H1 (cell line): ENCODE results near the gene INSYN1. TPM values are rescaled to one million over a fixed set of nuclear protein-coding genes. Genes with fewer than 3 reads are reported as not detected.
A peak's percentile ranks its signal among the peaks of the same experiment; 100 is the strongest.
"Not testable (repeated sequence)": the region's sequence is repeated elsewhere in the genome, so short reads cannot be mapped to it uniquely, and the experiment has no call there.

ENCODE experiments used
- CTCF ChIA-PET: fragments of 300-600 bp; sonication (Branson Sonifier 250); formaldehyde crosslinking; loops from one replicate; lab custom pipeline; 2021; ENCODE audit not compliant: partially characterized antibody; lab: Charles Lee
- POLR2A ChIA-PET: fragments of 300-600 bp; sonication (Branson Sonifier 250); formaldehyde crosslinking; loops from one replicate; lab custom pipeline; 2021; ENCODE audit warnings: inconsistent platforms; ENCODE audit not compliant: partially characterized antibody; lab: Charles Lee
- DNase-seq, 2 experiments: peaks; one replicate each; pipeline versions ENCODE4 v3.0.0 to v3.0.0-alpha.2; 2010 to 2022; ENCODE audit warnings: low spot score in 2 of 2, low read depth in 1 of 2, mixed read lengths in 1 of 2
- FAIRE-seq: peaks from 2 replicates; lab custom pipeline; 2011; peaks lifted over from hg19 to GRCh38; lab: Jason Lieb, UNC
- H2AFZ ChIP-seq: 2 replicates; pipeline ENCODE4 v1.8.1; 2012; ENCODE audit warnings: low read length, inconsistent platforms
- H2AK5ac ChIP-seq: 2 replicates; pipeline ENCODE4 v1.6.1; 2013; ENCODE audit warnings: low read depth, low read length
- H2BK120ac ChIP-seq: replicated peaks from 2 replicates; pipeline ENCODE3; 2013; ENCODE audit warnings: low read depth, low read length, inconsistent platforms
- H2BK12ac ChIP-seq: 2 replicates; pipeline ENCODE4 v1.6.1; 2013; ENCODE audit warnings: low read depth, low read length
- H2BK15ac ChIP-seq: 2 replicates; pipeline ENCODE4 v1.6.1; 2013; ENCODE audit warnings: low read length
- H2BK20ac ChIP-seq: 2 replicates; pipeline ENCODE4 v1.6.1; 2013; ENCODE audit warnings: low read length
- H2BK5ac ChIP-seq: 2 replicates; pipeline ENCODE4 v1.6.1; 2013; ENCODE audit warnings: low read depth, low read length
- H3K14ac ChIP-seq: 2 replicates; pipeline ENCODE4 v1.6.1; 2013; ENCODE audit warnings: inconsistent platforms; ENCODE audit not compliant: insufficient read length
- H3K18ac ChIP-seq: 2 replicates; pipeline ENCODE4 v1.6.1; 2013; ENCODE audit warnings: low read length; ENCODE audit errors: extremely low read depth
- H3K23ac ChIP-seq: 2 replicates; pipeline ENCODE4 v1.6.1; 2013; ENCODE audit warnings: inconsistent platforms; ENCODE audit not compliant: insufficient read length
- H3K23me2 ChIP-seq: 2 replicates; pipeline ENCODE4 v1.6.1; 2013; ENCODE audit warnings: low read depth, low read length
- H3K27ac ChIP-seq: 2 replicates; pipeline ENCODE4 v1.6.1; 2011; ENCODE audit warnings: low read depth, low read length, inconsistent platforms
- H3K27me3 ChIP-seq, 4 experiments: replicated peaks in 1 of 4; 1 replicate in 1 of 4; 2 replicates in 3 of 4; pipeline versions ENCODE4 v1.6.1 to v1.8.1; 2011 to 2013; ENCODE audit warnings: low read length in 3 of 4, mild to moderate bottlenecking in 3 of 4, inconsistent platforms in 2 of 4, mixed read lengths in 2 of 4, moderate library complexity in 1 of 4; ENCODE audit not compliant: control insufficient read depth in 3 of 4, insufficient read depth in 3 of 4; ENCODE audit errors: extremely low read depth in 1 of 4
- H3K36me3 ChIP-seq, 4 experiments: 2 replicates each; pipeline versions ENCODE4 v1.6.1 to v1.8.1; 2011 to 2013; ENCODE audit warnings: mild to moderate bottlenecking in 4 of 4, low read length in 3 of 4, moderate library complexity in 2 of 4, control low read depth in 1 of 4, inconsistent platforms in 1 of 4; ENCODE audit not compliant: insufficient read depth in 4 of 4, control insufficient read depth in 2 of 4
- H3K4ac ChIP-seq: replicated peaks from 2 replicates; pipeline ENCODE3; 2013; ENCODE audit warnings: low read length, low read depth, mixed read lengths, inconsistent platforms; ENCODE audit not compliant: insufficient read length
- H3K4me1 ChIP-seq, 4 experiments: replicated peaks in 1 of 4; 1 replicate in 1 of 4; 2 replicates in 3 of 4; pipeline versions ENCODE4 v1.6.1 to v1.8.1; 2011 to 2013; ENCODE audit warnings: low read length in 3 of 4, inconsistent platforms in 2 of 4, mixed read lengths in 1 of 4; ENCODE audit not compliant: insufficient read depth in 4 of 4, control insufficient read depth in 3 of 4
- H3K4me2 ChIP-seq, 2 experiments: 2 replicates each; pipeline versions ENCODE4 v1.6.1 to v1.8.1; 2011 to 2013; ENCODE audit warnings: low read depth in 2 of 2, low read length in 2 of 2, control low read depth in 1 of 2, inconsistent platforms in 1 of 2, mild to moderate bottlenecking in 1 of 2; ENCODE audit not compliant: insufficient read depth in 1 of 2
- H3K4me3 ChIP-seq, 4 experiments: fragments of 200-600, 300-600 bp in 1 of 4; sonication (generic), shearing (Covaris generic), sonication (Bioruptor Twin) in 1 of 4; 2 replicates each; pipeline versions ENCODE4 v1.5.1 to v1.8.1; 2011 to 2016; ENCODE audit warnings: low read length in 4 of 4, low read depth in 3 of 4, control low read depth in 2 of 4, inconsistent platforms in 2 of 4, mild to moderate bottlenecking in 2 of 4, mixed read lengths in 1 of 4, moderate library complexity in 1 of 4; ENCODE audit not compliant: insufficient read depth in 2 of 4; ENCODE audit errors: extremely low read depth in 1 of 4
- H3K56ac ChIP-seq: replicated peaks from 2 replicates; pipeline ENCODE3; 2013; ENCODE audit warnings: low read depth, mild to moderate bottlenecking, mixed read lengths, low read length, inconsistent platforms; ENCODE audit not compliant: insufficient read length
- H3K79me1 ChIP-seq: 2 replicates; pipeline ENCODE4 v1.6.1; 2013; ENCODE audit warnings: low read depth, low read length, control low read depth
- H3K79me2 ChIP-seq, 2 experiments: 2 replicates each; pipeline versions ENCODE4 v1.6.1 to v1.8.1; 2012 to 2013; ENCODE audit warnings: low read length in 2 of 2, mild to moderate bottlenecking in 2 of 2, inconsistent platforms in 1 of 2; ENCODE audit not compliant: insufficient read depth in 2 of 2, control insufficient read depth in 1 of 2
- H3K9ac ChIP-seq, 4 experiments: replicated peaks in 1 of 4; 1 replicate in 1 of 4; 2 replicates in 3 of 4; pipeline versions ENCODE4 v1.6.1 to v1.8.1; 2011 to 2013; ENCODE audit warnings: low read depth in 3 of 4, low read length in 3 of 4, control low read depth in 2 of 4, mild to moderate bottlenecking in 2 of 4, moderate library complexity in 2 of 4, inconsistent platforms in 1 of 4; ENCODE audit errors: extremely low read depth in 1 of 4
- H3K9me3 ChIP-seq, 2 experiments: 2 replicates each; pipeline versions ENCODE4 v1.6.1 to v1.8.1; 2012 to 2013; ENCODE audit warnings: mild to moderate bottlenecking in 2 of 2, moderate library complexity in 2 of 2, control low read depth in 1 of 2, inconsistent platforms in 1 of 2, low read depth in 1 of 2, low read length in 1 of 2, mixed read lengths in 1 of 2; ENCODE audit not compliant: insufficient read depth in 2 of 2
- H4K20me1 ChIP-seq, 2 experiments: replicated peaks in 1 of 2; 2 replicates each; pipeline versions ENCODE3 to v1.8.1; 2011 to 2013; ENCODE audit warnings: inconsistent platforms in 2 of 2, low read length in 2 of 2, mild to moderate bottlenecking in 1 of 2; ENCODE audit not compliant: insufficient read depth in 2 of 2, control insufficient read depth in 1 of 2
- H4K5ac ChIP-seq: 2 replicates; pipeline ENCODE4 v1.6.1; 2013; ENCODE audit warnings: low read length, low read depth, mixed read lengths, inconsistent platforms; ENCODE audit not compliant: insufficient read length
- H4K8ac ChIP-seq: 2 replicates; pipeline ENCODE4 v1.8.0; 2013; ENCODE audit warnings: mild to moderate bottlenecking, moderate library complexity, low read length, inconsistent platforms; ENCODE audit not compliant: insufficient read depth; ENCODE audit errors: extremely low read depth
- H4K91ac ChIP-seq: replicated peaks from 2 replicates; pipeline ENCODE3; 2013; ENCODE audit warnings: low read length, mixed read lengths, inconsistent platforms; ENCODE audit not compliant: insufficient read length
- CTCF ChIP-seq, 3 experiments: IDR thresholded peaks; 1 replicate in 2 of 3; 2 replicates in 1 of 3; pipeline versions ENCODE4 v1.5.1 to v1.6.1; 2011; ENCODE audit warnings: low read length in 3 of 3, mild to moderate bottlenecking in 3 of 3, inconsistent platforms in 2 of 3, low read depth in 1 of 3, moderate library complexity in 1 of 3; ENCODE audit not compliant: insufficient read depth in 1 of 3; ENCODE audit errors: control extremely low read depth in 1 of 3
- RAD21 ChIP-seq, 2 experiments: IDR thresholded peaks in 1 of 2; conservative IDR thresholded peaks in 1 of 2; 2 replicates each; pipeline ENCODE4 v1.6.1; 2011; ENCODE audit warnings: low read depth in 2 of 2, low read length in 2 of 2, improper control_type of control experiment in 1 of 2, inconsistent platforms in 1 of 2, mild to moderate bottlenecking in 1 of 2, moderate library complexity in 1 of 2
- WGBS, 2 experiments: shearing (Covaris generic) in 1 of 2; methylation state at CpG; one replicate each; pipeline versions ENCODE4 v1.1.6 to v1.1.7; 2013 to 2015; ENCODE audit warnings: low lambda C conversion rate in 2 of 2, mixed read lengths in 2 of 2, inconsistent platforms in 1 of 2, low coverage in 1 of 2, missing lambda C conversion rate in 1 of 2; ENCODE audit not compliant: insufficient replicate concordance in 2 of 2, insufficient coverage in 1 of 2, insufficient read length in 1 of 2; ENCODE audit errors: extremely low coverage in 1 of 2, missing lambda C conversion rate in 1 of 2; 5-methylcytosine and 5-hydroxymethylcytosine counted together
- polyA plus RNA-seq, 7 experiments: library from polyadenylated mRNA; depleted of rRNA in 3 of 7; stranded (reverse) in 5 of 7; unstranded in 2 of 7; fragments of >200 nt in 5 of 7; fragments of 200-250 nt in 2 of 7; gene quantifications; 1 replicate in 5 of 7; 2 replicates in 1 of 7; 4 replicates in 1 of 7; pipeline versions ENCODE4 v1.2.1 to v1.2.3, GENCODE V29; 2011 to 2013; ENCODE audit warnings: missing spikeins in 2 of 7, mixed read lengths in 2 of 7
- total RNA-seq: library from RNA; stranded (reverse); fragmentation: NEBNext Ultra II Directional; extraction: Animal tissue kit (Norgen Biotek cat#: 25700); gene quantifications from 2 replicates; pipeline ENCODE4 v1.2.1, GENCODE V29; 2021

INSYN1 gene
- total and polyA plus RNA-seq, 2 of the 8 experiments (the other 6 are each of a cell fraction or from before 2014, with no cell fraction given), result 7.2 to 10.2 TPM

DNA sequence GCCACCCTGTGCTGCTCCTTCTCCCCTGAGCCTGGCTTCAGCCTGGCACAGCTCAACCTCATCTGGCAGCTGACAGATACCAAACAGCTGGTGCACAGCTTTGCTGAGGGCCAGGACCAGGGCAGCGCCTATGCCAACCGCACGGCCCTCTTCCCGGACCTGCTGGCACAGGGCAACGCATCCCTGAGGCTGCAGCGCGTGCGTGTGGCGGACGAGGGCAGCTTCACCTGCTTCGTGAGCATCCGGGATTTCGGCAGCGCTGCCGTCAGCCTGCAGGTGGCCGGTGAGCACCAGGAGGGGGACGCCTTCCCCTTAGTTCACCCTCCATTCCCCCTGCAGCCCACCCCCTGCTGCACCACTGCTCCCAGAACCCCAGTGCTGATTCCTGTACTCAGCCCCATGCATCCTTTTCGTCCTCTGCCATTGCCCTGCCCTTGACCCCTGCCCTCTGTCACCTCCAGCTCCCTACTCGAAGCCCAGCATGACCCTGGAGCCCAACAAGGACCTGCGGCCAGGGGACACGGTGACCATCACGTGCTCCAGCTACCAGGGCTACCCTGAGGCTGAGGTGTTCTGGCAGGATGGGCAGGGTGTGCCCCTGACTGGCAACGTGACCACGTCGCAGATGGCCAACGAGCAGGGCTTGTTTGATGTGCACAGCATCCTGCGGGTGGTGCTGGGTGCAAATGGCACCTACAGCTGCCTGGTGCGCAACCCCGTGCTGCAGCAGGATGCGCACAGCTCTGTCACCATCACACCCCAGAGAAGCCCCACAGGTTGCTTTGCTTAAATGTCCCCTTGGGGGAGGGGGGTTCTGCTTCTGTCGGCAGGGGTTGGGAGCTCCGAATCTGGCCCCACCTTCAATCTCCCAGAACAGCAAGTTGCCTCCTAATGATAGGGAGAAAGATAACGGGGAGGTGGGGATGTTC lies 50.6 kb downstream of the INSYN1 start:
- not testable (repeated sequence) for H2BK120ac ChIP-seq, H3K9me3 ChIP-seq, H4K91ac ChIP-seq, H3K4me1 ChIP-seq, H4K8ac ChIP-seq, H3K14ac ChIP-seq, H3K18ac ChIP-seq, FAIRE-seq, H3K4me2 ChIP-seq, H4K5ac ChIP-seq
- TF ChIP-seq RAD21 (IDR thresholded peaks at IDR 0.05 in 1 of 2, conservative IDR thresholded peaks at IDR 0.05 in 1 of 2; ENCODE audit: low read depth in 2 of 2, low read length in 2 of 2) (0 out of 4 replicates have a peak, but pooled peaks of 1 of the 2 experiments have one; percentile 8), CTCF (IDR thresholded peaks at IDR 0.05; ENCODE audit: control extremely low read depth in 1 of 3, insufficient read depth in 1 of 3, low read depth in 1 of 3, low read length in 3 of 3) (peak; percentile 16 to 46 (median 24); a peak in 3 of 4 replicates)
- TF ChIP-seq, all 59 proteins: peak for 2; not testable (repeated sequence) for 57
- H2BK5ac ChIP-seq, H3K23ac ChIP-seq, H3K4me3 ChIP-seq, POLR2A ChIA-PET, H2AK5ac ChIP-seq, H3K79me1 ChIP-seq, H3K9ac ChIP-seq, H3K27me3 ChIP-seq, H3K4ac ChIP-seq, H2BK20ac ChIP-seq, H3K56ac ChIP-seq, H3K23me2 ChIP-seq, H2BK12ac ChIP-seq, DNase-seq, H2BK15ac ChIP-seq, H2AFZ ChIP-seq, H3K27ac ChIP-seq: not testable (repeated sequence)
- peaks cover 0 to 26% of the 10 kb centered on the region in 2 experiments; a peak in 2 of 4 replicates for H3K79me2 ChIP-seq
- WGBS, 2 experiments, result 91% methylated on average over 31 of the region's 33 CpGs; no CpG with 5 or more reads in 1 of the 2 experiments
- peaks cover 20 to 31% of the 10 kb centered on the region in 2 experiments for H4K20me1 ChIP-seq
- peaks cover 3 to 20% (median 17%) of the 10 kb centered on the region in 4 experiments; a peak in 7 of 8 replicates for H3K36me3 ChIP-seq
- CTCF ChIA-PET, result interaction anchor here (0.6 to 18.5 kb wide), 20 partner anchors 10 to 207 kb away, joined by 3 to 496 read pairs (median 3); partner anchors contain the start of genes CD276 and NPTN
